Kidney tubule cell (primary cell): ENCODE data around the gene ATP6V1G1.
"Not testable (repeated sequence)": the region's sequence is repeated elsewhere in the genome, so short reads cannot be mapped to it uniquely, and the experiment has no call there.

Experiments used
- DNase-seq: peaks from one replicate; pipeline ENCODE4 v3.0.0-alpha.2; 2018; ENCODE audit warnings: low spot score

ATP6V1G1 gene

GRCh38 chr9:114587345-114588202 lies at the start of gene ATP6V1G1:
Gene ATP6V1G1 (plus strand): TSS chr9:114587769. CDS start chr9:114587839, 70 bp downstream.
- DNase-seq, result peak; percentile 99

DNA sequence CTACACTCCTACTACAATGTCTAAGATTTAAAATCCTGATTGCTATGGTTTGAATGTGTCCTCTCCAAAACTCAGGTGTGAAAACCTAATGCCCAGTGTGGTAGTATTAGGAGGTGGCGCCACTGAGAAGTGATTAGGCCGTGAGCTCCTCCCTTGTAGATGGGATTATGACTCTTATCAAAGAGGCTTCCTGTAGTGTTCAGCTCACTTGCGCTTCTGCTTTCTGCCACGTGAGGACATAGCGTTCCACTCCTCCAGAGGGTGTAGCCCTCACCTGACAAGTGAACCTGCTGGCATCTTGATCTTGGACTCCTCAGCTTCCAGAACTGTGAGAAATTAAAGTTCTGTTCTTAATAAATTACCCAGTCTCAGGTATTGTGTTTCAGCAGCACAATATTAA lies 49.3 kb upstream of the ATP6V1G1 start:
- peak; percentile 36 for DNase-seq

DNA sequence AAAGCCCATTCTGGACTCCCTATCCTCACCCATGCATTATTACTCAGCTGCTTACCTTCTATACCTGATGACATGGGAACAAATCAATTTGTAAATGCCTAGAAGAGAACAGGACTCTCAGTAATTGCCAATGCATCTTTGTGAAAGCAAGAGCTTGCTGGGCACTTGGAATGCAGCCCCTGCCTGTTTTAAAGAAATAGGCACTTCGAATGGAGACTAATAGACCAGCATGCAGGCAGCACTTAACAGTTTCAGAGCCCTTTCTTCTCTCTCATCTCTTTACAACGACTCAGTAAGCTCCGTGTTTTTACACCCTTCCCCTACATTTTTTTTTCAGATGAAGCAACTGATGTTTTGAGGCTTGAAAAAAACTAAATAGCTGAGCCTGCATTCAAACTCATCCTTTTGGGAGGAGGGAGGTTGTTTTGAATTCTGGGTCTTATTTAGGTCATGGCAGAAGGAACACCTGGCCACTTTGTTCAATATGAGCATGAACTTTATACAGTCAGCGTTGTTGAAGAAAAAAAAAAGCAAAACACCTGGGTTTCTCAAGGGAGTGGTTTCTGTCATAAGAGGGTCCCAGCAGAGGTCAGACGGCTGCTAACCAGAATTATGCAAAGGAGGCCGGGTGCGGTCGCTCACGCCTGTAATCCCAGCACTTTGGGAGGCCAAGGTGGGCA lies 47.7 kb upstream of the ATP6V1G1 start:
- no peak for DNase-seq

GRCh38 chr9:114545055-114545454 lies 42.5 kb upstream of the ATP6V1G1 start:
- no peak for DNase-seq

DNA sequence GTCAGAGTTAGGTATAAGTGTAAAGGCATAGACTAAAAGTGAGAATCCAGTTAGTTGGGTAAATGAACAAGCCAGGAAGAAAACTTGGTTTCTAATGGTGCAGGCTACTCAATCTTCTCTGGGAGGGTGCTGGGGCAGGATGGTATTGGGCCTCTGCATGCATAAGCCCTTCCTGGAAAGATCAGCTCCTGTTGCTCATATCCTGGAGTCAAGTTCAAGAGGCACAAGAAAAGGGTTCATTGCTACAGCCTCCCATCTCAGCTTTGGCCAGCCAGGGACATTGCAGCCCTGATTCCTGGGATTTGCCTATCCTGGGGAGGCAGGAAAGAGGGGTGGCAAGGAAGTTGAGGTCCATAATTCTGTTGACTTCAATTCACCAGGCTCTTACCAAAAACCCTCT lies 40.7 kb upstream of the ATP6V1G1 start:
- no peak for DNase-seq

- peak; percentile 19 for DNase-seq
Observed at GRCh38 chr9:114549697-114550330, 37.8 kb upstream of the ATP6V1G1 start.

- DNase-seq, result peak; percentile 99
Observed at GRCh38 chr9:114551750-114552685, 35.6 kb upstream of the ATP6V1G1 start.

GRCh38 chr9:114552706-114553105 lies 34.9 kb upstream of the ATP6V1G1 start:
- no peak for DNase-seq

GRCh38 chr9:114553202-114553601 lies 34.4 kb upstream of the ATP6V1G1 start:
- DNase-seq, result no peak

DNA sequence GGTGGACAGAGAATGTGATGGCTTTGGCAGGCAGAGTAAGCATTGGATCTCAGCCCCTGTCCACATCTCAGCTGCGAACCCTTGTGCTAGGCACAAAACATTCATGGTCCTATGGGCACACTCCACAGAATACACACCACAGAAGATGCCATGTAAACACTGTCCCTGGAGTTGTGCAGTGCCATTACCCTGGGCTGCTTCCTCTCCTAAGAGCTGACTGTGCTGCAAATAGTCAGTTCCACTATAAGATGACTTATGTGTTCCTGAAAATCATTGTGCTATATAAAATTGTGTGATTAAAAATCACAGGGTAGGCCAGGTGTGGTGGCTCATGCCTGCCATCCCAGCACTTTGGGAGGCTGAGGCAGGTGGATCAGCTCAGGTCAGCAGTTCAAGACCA lies 31.9 kb upstream of the ATP6V1G1 start:
- DNase-seq, result no peak

DNA sequence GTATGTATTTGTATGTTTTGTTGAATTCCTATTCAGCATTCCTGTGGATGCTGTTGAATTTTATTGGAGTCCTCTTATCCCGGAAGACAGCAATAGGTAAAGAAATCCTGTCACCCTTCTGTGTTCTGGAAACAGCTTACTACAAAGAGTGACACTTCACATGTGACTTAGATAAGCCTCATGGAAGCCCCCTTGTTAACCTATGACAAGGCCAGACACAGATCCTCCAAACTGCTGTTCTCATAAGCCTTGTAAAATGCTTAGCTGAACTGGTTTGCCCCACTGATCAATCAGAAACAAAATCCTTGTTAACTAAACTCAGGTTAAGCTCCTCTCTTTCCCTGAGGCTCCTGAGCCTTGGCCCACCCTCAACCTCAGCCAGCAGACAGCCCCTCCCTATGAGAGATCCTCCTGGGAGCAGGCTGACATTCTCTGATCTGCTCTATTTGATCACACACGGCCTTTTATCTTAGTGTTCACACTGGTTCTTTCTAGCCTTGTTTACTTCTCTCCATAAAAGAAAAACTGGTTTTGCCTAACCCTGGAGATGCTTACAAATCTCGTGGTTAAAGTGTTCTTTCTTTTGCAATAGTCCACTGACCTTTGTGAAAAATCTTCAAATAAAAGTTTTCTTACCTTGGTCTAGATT lies 29.4 kb upstream of the ATP6V1G1 start:
- DNase-seq, result no peak

- no peak for DNase-seq
Observed at GRCh38 chr9:114559830-114560513, 27.6 kb upstream of the ATP6V1G1 start.

DNA sequence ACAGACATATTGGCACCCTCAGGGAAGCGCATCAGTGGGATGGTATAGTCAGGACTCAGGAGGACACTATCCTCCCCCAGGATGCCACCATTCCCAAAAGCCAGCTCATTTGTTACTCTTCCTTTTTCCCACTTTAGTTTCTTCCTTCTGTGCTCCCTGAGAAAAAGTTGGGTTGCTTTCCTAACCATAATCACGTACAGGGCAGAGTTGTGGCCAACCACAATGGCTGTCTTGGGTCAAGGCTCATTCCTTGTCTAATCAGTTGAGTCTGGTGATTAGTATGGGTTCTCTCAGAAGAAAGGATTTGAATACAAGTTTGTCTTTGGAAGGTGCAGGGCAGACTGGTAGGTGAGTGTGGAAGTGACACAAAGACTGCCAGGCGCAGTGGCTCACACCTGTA lies 26.6 kb upstream of the ATP6V1G1 start:
- DNase-seq, result no peak

GRCh38 chr9:114561771-114562170 lies 25.8 kb upstream of the ATP6V1G1 start:
- DNase-seq, result no peak

GRCh38 chr9:114565204-114565603 lies 22.4 kb upstream of the ATP6V1G1 start:
- no peak for DNase-seq

GRCh38 chr9:114570742-114571141 lies 16.8 kb upstream of the ATP6V1G1 start:
- DNase-seq, result no peak

DNA sequence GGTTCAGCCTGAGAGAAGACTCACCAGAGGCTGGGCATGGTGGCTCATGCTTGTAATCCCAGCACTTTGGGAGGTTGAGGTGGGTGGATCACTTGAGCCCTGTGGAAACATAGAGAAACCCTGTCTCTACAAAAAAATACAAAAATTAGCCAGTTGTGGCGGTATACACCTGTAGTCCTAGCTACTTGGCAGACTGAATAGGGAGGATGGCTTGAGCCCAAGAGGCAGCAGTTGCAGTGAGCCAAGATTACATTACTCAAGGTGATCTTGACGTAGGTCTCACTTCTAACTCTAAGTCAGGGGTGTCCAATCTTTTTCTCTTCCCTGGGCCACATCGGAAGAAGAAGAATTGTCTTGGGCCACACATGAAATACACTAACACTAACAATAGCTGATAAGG lies 16.2 kb upstream of the ATP6V1G1 start:
- DNase-seq, result no peak

- DNase-seq, result no peak
Observed at GRCh38 chr9:114572199-114572598, 15.4 kb upstream of the ATP6V1G1 start.

GRCh38 chr9:114574438-114574837 lies 13.1 kb upstream of the ATP6V1G1 start:
- no peak for DNase-seq

- DNase-seq, result peak; percentile 50
Observed at GRCh38 chr9:114576779-114577178, 10.8 kb upstream of the ATP6V1G1 start.

GRCh38 chr9:114578134-114578533 lies 9.4 kb upstream of the ATP6V1G1 start:
- DNase-seq, result not testable (repeated sequence)
